ENCODE data around the gene ZNF410.

ZNF410 gene

GRCh38 chr14:73977896-73978295, 91.2 kb downstream of the ZNF410 start:
- no peak for DNase-seq (ENCODE audit: extremely low read depth, low read depth)
- no peak for TF ChIP-seq CTCF (IDR thresholded peaks at IDR 0.05; ENCODE audit: low read depth, low read length)
